HCT116 (cell line): ENCODE data around the gene MDM2. TPM values are rescaled to one million over a fixed set of nuclear protein-coding genes. Genes with fewer than 3 reads are reported as not detected.

Experiments
- ATAC-seq: fragments of 200-7000 bp; cut with Tn5 transposase; 2 replicates; pipeline ENCODE4 v1.9.1; 2020; ENCODE audit warnings: mild to moderate bottlenecking, moderate library complexity
- BruUV-seq: library from RNA; stranded (reverse); fragments of 400-500 nt; replicated peaks from 2 replicates; lab custom pipeline; 2021; lab: Mats Ljungman, UMichigan
- CTCF ChIA-PET: fragments of 300-600 bp; sonication (Branson Sonifier 250); formaldehyde crosslinking; loops from one replicate; lab custom pipeline; 2021; ENCODE audit warnings: antibody characterized with exemption; lab: Charles Lee
- POLR2A ChIA-PET: fragments of 300-600, 350-600 bp; sonication (Branson Sonifier 250); formaldehyde crosslinking; loops from one replicate; lab custom pipeline; 2021; ENCODE audit warnings: antibody characterized with exemption; lab: Charles Lee
- RAD21 ChIA-PET, 2 experiments: fragments of 300-600 bp; sonication (Branson Sonifier 250); formaldehyde crosslinking; loops; one replicate each; lab custom pipeline; 2023; ENCODE audit warnings: low total read pairs in 2 of 2; ENCODE audit not compliant: uncharacterized antibody in 2 of 2, unreplicated experiment in 2 of 2, low non-redundant PET in 1 of 2; lab: Charles Lee
- DNase-seq: peaks from one replicate; pipeline ENCODE4 v3.0.0-alpha.2; 2010; ENCODE audit warnings: low read depth, low spot score
- H2AFZ ChIP-seq: fragments of 200-600 bp; shearing (Covaris generic), sonication (generic); 2 replicates; pipeline ENCODE4 v1.6.1; 2017; ENCODE audit warnings: low read depth, mixed run types, mixed read lengths, antibody characterized with exemption, low read length; ENCODE audit not compliant: poor library complexity, severe bottlenecking
- H3K27ac ChIP-seq: 2 replicates; pipeline ENCODE4 v1.5.1; 2012; ENCODE audit warnings: low read depth, low read length
- H3K27me3 ChIP-seq: fragments of 200-600 bp; sonication (generic); 2 replicates; pipeline ENCODE4 v1.6.1; 2016; ENCODE audit warnings: mixed run types, low read length, mixed read lengths; ENCODE audit not compliant: insufficient read depth
- H3K36me3 ChIP-seq, 2 experiments: fragments of 200-500 bp in 1 of 2; fragments of 200-600 bp in 1 of 2; sonication (Bioruptor generic) in 1 of 2; sonication (generic) in 1 of 2; 2 replicates each; pipeline versions ENCODE4 v1.5.1 to v1.6.1; 2014 to 2016; ENCODE audit warnings: low read length in 2 of 2, inconsistent platforms in 1 of 2, mixed read lengths in 1 of 2, mixed run types in 1 of 2; ENCODE audit not compliant: insufficient read depth in 2 of 2, control insufficient read depth in 1 of 2
- H3K4me1 ChIP-seq, 2 experiments: fragments of 200-600 bp in 1 of 2; sonication (generic) in 1 of 2; 2 replicates each; pipeline versions ENCODE4 v1.5.1 to v1.6.1; 2012 to 2017; ENCODE audit warnings: low read length in 2 of 2, inconsistent platforms in 1 of 2, mild to moderate bottlenecking in 1 of 2, mixed read lengths in 1 of 2, mixed run types in 1 of 2, moderate library complexity in 1 of 2; ENCODE audit not compliant: insufficient read depth in 2 of 2, control insufficient read depth in 1 of 2
- H3K4me2 ChIP-seq: fragments of 200-600 bp; sonication (generic); 2 replicates; pipeline ENCODE4 v1.6.1; 2017; ENCODE audit warnings: mixed run types, low read length, mixed read lengths
- H3K4me3 ChIP-seq, 2 experiments: fragments of 200-600 bp in 1 of 2; sonication (generic) in 1 of 2; replicated peaks in 1 of 2; 2 replicates each; pipeline ENCODE4 v1.5.1; 2011 to 2016; ENCODE audit warnings: low read length in 2 of 2, control low read depth in 1 of 2, low read depth in 1 of 2, mild to moderate bottlenecking in 1 of 2, mixed read lengths in 1 of 2, mixed run types in 1 of 2
- H3K79me2 ChIP-seq: fragments of 200-600 bp; sonication (generic); 2 replicates; pipeline ENCODE4 v1.6.1; 2017; ENCODE audit warnings: mild to moderate bottlenecking, mixed run types, low read length, moderate library complexity, mixed read lengths; ENCODE audit not compliant: insufficient read depth
- H3K9ac ChIP-seq: fragments of 200-600 bp; sonication (generic); 2 replicates; pipeline ENCODE4 v1.6.1; 2016; ENCODE audit warnings: low read length, mixed read lengths
- H3K9me2 ChIP-seq: fragments of 200-600 bp; sonication (generic), shearing (Covaris generic); 2 replicates; pipeline ENCODE4 v1.6.1; 2017; ENCODE audit warnings: mixed run types, mild to moderate bottlenecking, moderate library complexity; ENCODE audit not compliant: insufficient read depth
- H3K9me3 ChIP-seq, 2 experiments: fragments of 200-500 bp in 1 of 2; fragments of 200-600 bp in 1 of 2; sonication (Bioruptor generic) in 1 of 2; sonication (generic) in 1 of 2; 2 replicates each; pipeline ENCODE4 v1.6.1; 2014 to 2017; ENCODE audit warnings: low read length in 2 of 2, mixed read lengths in 2 of 2, inconsistent platforms in 1 of 2, low read depth in 1 of 2, mild to moderate bottlenecking in 1 of 2, mixed run types in 1 of 2, moderate library complexity in 1 of 2; ENCODE audit not compliant: control insufficient read depth in 1 of 2, insufficient read depth in 1 of 2
- H4K20me1 ChIP-seq: fragments of 200-600 bp; sonication (generic), shearing (Covaris generic); 2 replicates; pipeline ENCODE4 v1.6.1; 2017; ENCODE audit warnings: mixed run types, mild to moderate bottlenecking, moderate library complexity; ENCODE audit not compliant: insufficient read depth
- CEBPB ChIP-seq: IDR thresholded peaks from 2 replicates; pipeline ENCODE4 v1.6.1; 2012; ENCODE audit warnings: low read depth
- REST ChIP-seq: IDR thresholded peaks from 2 replicates; pipeline ENCODE4 v1.6.1; 2012; ENCODE audit warnings: low read depth
- intact Hi-C: fragments of 100-400 bp; cut with micrococcal nuclease; formaldehyde crosslinking; loops from 2 replicates; pipeline ENCODE4 v1.10.0; 2022
- total RNA-seq: library from RNA; stranded (reverse); gene quantifications from one replicate; pipeline ENCODE4 v1.2.1, GENCODE V29; 2021; ENCODE audit not compliant: unreplicated experiment

The MDM2 gene
- total RNA-seq, 1 experiment from 2014 or later = 170 TPM

- POLR2A ChIA-PET = no interaction called here
- no TSS peak for BruUV-seq
Measured at GRCh38 chr12:68784015-68784414, 24.0 kb upstream of the MDM2 start.

More at GRCh38 chr12:68784015-68784414, 24.0 kb upstream of the MDM2 start:
- DNase-seq (no peak), ATAC-seq (no peak)
- Histone ChIP-seq H3K9me3 (no peaks in the 10 kb centered on the region), H3K4me1 (peaks cover 8 to 12% of the 10 kb centered on the region in 2 experiments), H3K9ac (no peak overlapping the region), H3K79me2 (no peaks in the 10 kb centered on the region), H4K20me1 (no peaks in the 10 kb centered on the region), H3K9me2 (no peaks in the 10 kb centered on the region), H2AFZ (no peak overlapping the region), H3K27ac (no peak overlapping the region), H3K36me3 (no peaks in the 10 kb centered on the region), H3K27me3 (no peaks in the 10 kb centered on the region), H3K4me3 (no peak overlapping the region), H3K4me2 (no peak overlapping the region)
- intact Hi-C loops = no loop called here
- TF ChIP-seq REST (no peak), CEBPB (no peak)
- RAD21 ChIA-PET = no interaction called here
- CTCF ChIA-PET = no interaction called here
